ENCODE results near the gene TRMT44.

DNA sequence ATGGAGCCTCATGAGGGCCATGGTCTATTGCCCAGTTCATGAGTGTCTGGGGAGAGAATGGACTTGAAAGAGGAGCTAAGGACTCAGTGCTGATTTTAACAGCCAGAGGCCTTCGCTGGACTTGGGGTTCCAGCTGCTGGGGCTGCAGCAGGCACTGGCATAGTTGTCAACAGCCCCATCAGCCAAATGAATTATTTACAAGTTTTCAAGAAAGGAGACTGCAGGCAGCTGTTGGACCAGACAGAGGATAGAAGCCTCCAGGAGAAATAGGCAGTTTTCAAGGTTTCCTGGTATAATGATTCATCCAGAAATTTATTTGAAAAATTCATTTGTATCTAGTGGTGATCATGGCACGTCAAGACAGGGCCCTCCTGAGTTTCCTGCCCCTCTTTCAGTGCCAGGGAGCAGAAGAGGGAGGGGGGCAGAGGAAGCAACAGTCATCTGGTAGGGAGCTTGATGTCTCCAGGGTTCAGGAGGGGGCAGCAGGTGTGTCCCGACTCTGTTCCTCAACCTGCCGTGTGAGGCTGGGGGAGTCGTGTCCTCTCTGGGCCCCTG lies 76.5 kb downstream of the TRMT44 start:
- TF ChIP-seq POLR2A (IDR thresholded peaks at IDR 0.05) = no peak
- TF ChIP-seq, protein P1, sequence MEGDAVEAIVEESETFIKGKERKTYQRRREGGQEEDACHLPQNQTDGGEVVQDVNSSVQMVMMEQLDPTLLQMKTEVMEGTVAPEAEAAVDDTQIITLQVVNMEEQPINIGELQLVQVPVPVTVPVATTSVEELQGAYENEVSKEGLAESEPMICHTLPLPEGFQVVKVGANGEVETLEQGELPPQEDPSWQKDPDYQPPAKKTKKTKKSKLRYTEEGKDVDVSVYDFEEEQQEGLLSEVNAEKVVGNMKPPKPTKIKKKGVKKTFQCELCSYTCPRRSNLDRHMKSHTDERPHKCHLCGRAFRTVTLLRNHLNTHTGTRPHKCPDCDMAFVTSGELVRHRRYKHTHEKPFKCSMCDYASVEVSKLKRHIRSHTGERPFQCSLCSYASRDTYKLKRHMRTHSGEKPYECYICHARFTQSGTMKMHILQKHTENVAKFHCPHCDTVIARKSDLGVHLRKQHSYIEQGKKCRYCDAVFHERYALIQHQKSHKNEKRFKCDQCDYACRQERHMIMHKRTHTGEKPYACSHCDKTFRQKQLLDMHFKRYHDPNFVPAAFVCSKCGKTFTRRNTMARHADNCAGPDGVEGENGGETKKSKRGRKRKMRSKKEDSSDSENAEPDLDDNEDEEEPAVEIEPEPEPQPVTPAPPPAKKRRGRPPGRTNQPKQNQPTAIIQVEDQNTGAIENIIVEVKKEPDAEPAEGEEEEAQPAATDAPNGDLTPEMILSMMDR (IDR thresholded peaks at IDR 0.05) = no peak

Data from adrenal gland (tissue), 5 donors.